Lung (tissue), 12 donors: ENCODE results near the gene PRSS48. TPM values are rescaled to one million over a fixed set of nuclear protein-coding genes. Genes with fewer than 3 reads are reported as not detected.
A peak's percentile ranks its signal among the peaks of the same experiment; 100 is the strongest.
"Not testable (repeated sequence)": the region's sequence is repeated elsewhere in the genome, so short reads cannot be mapped to it uniquely, and the experiment has no call there.

Source experiments
- ATAC-seq: fragments of 200-7000 bp; cut with Tn5 transposase; one replicate; pipeline ENCODE4 v1.9.1; 2020; ENCODE audit warnings: moderate number of reproducible peaks; ENCODE audit not compliant: insufficient read depth, low FRiP score
- DNase-seq, 3 donors: peaks; one replicate each; pipeline ENCODE4 v3.0.0-alpha.2; 2013 to 2017
- H3K27ac ChIP-seq, 2 donors: one replicate each; pipeline ENCODE4 v1.5.1; 2013; ENCODE audit warnings: mild to moderate bottlenecking in 2 of 2, moderate library complexity in 2 of 2, control low read depth in 1 of 2, inconsistent platforms in 1 of 2, low read depth in 1 of 2, low read length in 1 of 2
- H3K27me3 ChIP-seq, 3 donors: one replicate each; pipeline ENCODE4 v1.5.1; 2013; ENCODE audit warnings: low read length in 2 of 3; ENCODE audit not compliant: control insufficient read depth in 3 of 3, insufficient read depth in 3 of 3
- H3K36me3 ChIP-seq, 4 donors: one replicate each; pipeline ENCODE4 v1.5.1; 2013; ENCODE audit warnings: low read length in 4 of 4, mild to moderate bottlenecking in 1 of 4, moderate library complexity in 1 of 4; ENCODE audit not compliant: control insufficient read depth in 4 of 4, insufficient read depth in 4 of 4
- H3K4me1 ChIP-seq, 5 donors: one replicate each; pipeline ENCODE4 v1.5.1; 2013; ENCODE audit warnings: low read length in 5 of 5, mild to moderate bottlenecking in 2 of 5, moderate library complexity in 1 of 5; ENCODE audit not compliant: control insufficient read depth in 5 of 5, insufficient read depth in 5 of 5
- H3K4me3 ChIP-seq: one replicate; pipeline ENCODE4 v1.5.1; 2013; ENCODE audit warnings: mild to moderate bottlenecking, control low read depth, moderate library complexity
- H3K9ac ChIP-seq, 2 donors: one replicate each; pipeline ENCODE4 v1.5.1; 2013; ENCODE audit warnings: low read length in 2 of 2, control low read depth in 1 of 2; ENCODE audit not compliant: insufficient read depth in 1 of 2
- H3K9me3 ChIP-seq, 4 donors: one replicate each; pipeline ENCODE4 v1.5.1; 2013; ENCODE audit warnings: low read length in 3 of 4, mild to moderate bottlenecking in 1 of 4, moderate library complexity in 1 of 4; ENCODE audit not compliant: control insufficient read depth in 4 of 4, insufficient read depth in 3 of 4
- CTCF ChIP-seq: IDR thresholded peaks from 2 replicates; pipeline ENCODE4 v1.5.1; 2012; ENCODE audit warnings: mild to moderate bottlenecking; ENCODE audit errors: control extremely low read depth, extremely low read depth
- WGBS, 2 donors: extraction: QIAGEN DNeasy Blood & Tissue Kit; methylation state at CpG; one replicate each; pipeline ENCODE4 v1.1.7; 2013; 5-methylcytosine and 5-hydroxymethylcytosine counted together
- polyA plus RNA-seq, 2 donors: library from polyadenylated mRNA; stranded (reverse); fragments of 200-250 nt; gene quantifications; one replicate each; pipeline ENCODE4 v1.2.1, GENCODE V29; 2013
- total RNA-seq, 2 donors: library from RNA; depleted of rRNA in 1 of 2; stranded (reverse); fragments of >200 nt in 1 of 2; gene quantifications; one replicate each; pipeline ENCODE4 v1.2.1, GENCODE V29; 2014 to 2021
- donor health status: control.
- donor health status: control.
- donor health status: Bipolar disorder and iron deficiency.
- donor health status: healthy.
- donor health status: DM: yes; HTN: yes; CAD: no.

Gene PRSS48
- total and polyA plus RNA-seq, 4 donors, result not detected

GRCh38 chr4:151228189-151229119 is 48.5 kb upstream of the PRSS48 start:
- peak; percentile 25 for ATAC-seq
- Histone ChIP-seq H3K27ac (no peak overlapping the region), H3K4me3 (no peak overlapping the region)

GRCh38 chr4:151231915-151232595 is 44.9 kb upstream of the PRSS48 start:
- Histone ChIP-seq H3K4me3 (no peak overlapping the region), H3K36me3 (no peaks in the 10 kb centered on the region), H3K27me3 (no peaks in the 10 kb centered on the region), H3K9ac (no peak overlapping the region), H3K4me1 (peaks cover 4 to 24% (median 10%) of the 10 kb centered on the region in 5 donors), H3K27ac (no peak overlapping the region), H3K9me3 (peaks cover 0 to 1% (median 0%) of the 10 kb centered on the region in 4 donors)
- DNase-seq (no peak), ATAC-seq (no peak)
- TF ChIP-seq CTCF, result no peak
- 89 to 96% methylated on average over 7 of the region's 7 CpGs for WGBS, 2 donors

More at GRCh38 chr4:151228189-151229119, 48.5 kb upstream of the PRSS48 start:
- Histone ChIP-seq H3K9me3 (no peaks in the 10 kb centered on the region), H3K9ac (no peak overlapping the region), H3K4me1 (peaks cover 2 to 41% (median 11%) of the 10 kb centered on the region in 5 donors), H3K27me3 (no peaks in the 10 kb centered on the region), H3K36me3 (no peaks in the 10 kb centered on the region)
- no peak for TF ChIP-seq CTCF
- peak; percentile 38 to 97 (median 96) for DNase-seq
- 71 to 81% methylated on average over 6 of the region's 6 CpGs for WGBS, 2 donors

- Histone ChIP-seq H3K4me1 (peaks cover 4 to 11% (median 4%) of the 10 kb centered on the region in 5 donors), H3K9me3 (peaks cover 0 to 1% (median 0%) of the 10 kb centered on the region in 4 donors), H3K9ac (no peak overlapping the region), H3K36me3 (no peaks in the 10 kb centered on the region), H3K4me3 (no peak overlapping the region), H3K27ac (no peak overlapping the region), H3K27me3 (no peaks in the 10 kb centered on the region)
- ATAC-seq, result no peak
- TF ChIP-seq CTCF, result no peak
- 92 to 95% methylated on average over 5 of the region's 5 CpGs for WGBS, 2 donors
- DNase-seq, result peak in 2 of 3 donors; percentile 22 to 30
Observed at GRCh38 chr4:151233600-151233999, 43.4 kb upstream of the PRSS48 start.

- not testable (repeated sequence) for H3K27me3 ChIP-seq, DNase-seq, H3K9ac ChIP-seq, H3K27ac ChIP-seq, H3K4me3 ChIP-seq, H3K36me3 ChIP-seq, ATAC-seq, H3K9me3 ChIP-seq
- H3K4me1 ChIP-seq, result peaks cover 0 to 11% (median 4%) of the 10 kb centered on the region in 5 donors
- 100% methylated on average over 1 of the region's 1 CpG for WGBS, 2 donors
Observed at GRCh38 chr4:151235373-151235772, 41.6 kb upstream of the PRSS48 start.
